GM20431 (cell line): ENCODE data around the gene PAN2.
"Not testable (repeated sequence)": the region's sequence is repeated elsewhere in the genome, so short reads cannot be mapped to it uniquely, and the experiment has no call there.

ENCODE experiments used
- in situ Hi-C: fragments of 300-500 bp; cut with MseI, MboI; formaldehyde crosslinking; loops from one replicate; pipeline ENCODE4 v1.15.0; 2020; ENCODE audit warnings: low sequenced_read_pairs; ENCODE audit not compliant: unreplicated experiment

Gene PAN2

GRCh38 chr12:56274299-56274698 lies 59.5 kb downstream of the PAN2 start:
- in situ Hi-C loops = no loop called here

GRCh38 chr12:56272468-56272867 lies 61.3 kb downstream of the PAN2 start:
- in situ Hi-C loops = not testable (repeated sequence)

- in situ Hi-C loops = no loop called here
Measured at GRCh38 chr12:56271031-56271430, 62.8 kb downstream of the PAN2 start.

GRCh38 chr12:56267443-56268071 lies 66.2 kb downstream of the PAN2 start:
- in situ Hi-C loops = no loop called here

GRCh38 chr12:56266693-56267442 lies 66.9 kb downstream of the PAN2 start, which contains the start of gene COQ10A:
COQ10A (plus strand) TSS chr12:56266942; CDS start chr12:56267119, 177 bp downstream.
- in situ Hi-C loops = no loop called here
